PFSK-1 (cell line): ENCODE results near the gene MYCN.

Source experiments
- FOXP2 ChIP-seq: optimal IDR thresholded peaks from 2 replicates; pipeline ENCODE3; 2011; ENCODE audit warnings: borderline replicate concordance, control low read depth, inconsistent platforms; ENCODE audit not compliant: insufficient read depth; ENCODE audit errors: extremely low read length, extremely low read depth
- POLR2AphosphoS5 ChIP-seq: IDR thresholded peaks from 2 replicates; pipeline ENCODE4 v1.6.1; 2012; ENCODE audit warnings: low read depth, mild to moderate bottlenecking, control low read depth, low read length, moderate library complexity
- SIN3A ChIP-seq: IDR thresholded peaks from 2 replicates; pipeline ENCODE4 v1.6.1; 2012; ENCODE audit warnings: mild to moderate bottlenecking, low read length, moderate library complexity, borderline replicate concordance; ENCODE audit not compliant: insufficient read depth
- TAF1 ChIP-seq: IDR thresholded peaks from 2 replicates; pipeline ENCODE4 v1.6.1; 2012; ENCODE audit warnings: low read length, control low read depth, borderline replicate concordance; ENCODE audit not compliant: insufficient read depth
- TF ChIP-seq, protein P1 (sequence below), 2 experiments: IDR thresholded peaks; 2 replicates each; pipeline versions ENCODE4 v1.6.1 to v1.8.0; 2011 to 2012; ENCODE audit warnings: low read depth in 2 of 2, low read length in 2 of 2, control low read depth in 1 of 2, inconsistent platforms in 1 of 2, mild to moderate bottlenecking in 1 of 2, moderate library complexity in 1 of 2; ENCODE audit not compliant: insufficient read depth in 1 of 2

The MYCN gene

DNA sequence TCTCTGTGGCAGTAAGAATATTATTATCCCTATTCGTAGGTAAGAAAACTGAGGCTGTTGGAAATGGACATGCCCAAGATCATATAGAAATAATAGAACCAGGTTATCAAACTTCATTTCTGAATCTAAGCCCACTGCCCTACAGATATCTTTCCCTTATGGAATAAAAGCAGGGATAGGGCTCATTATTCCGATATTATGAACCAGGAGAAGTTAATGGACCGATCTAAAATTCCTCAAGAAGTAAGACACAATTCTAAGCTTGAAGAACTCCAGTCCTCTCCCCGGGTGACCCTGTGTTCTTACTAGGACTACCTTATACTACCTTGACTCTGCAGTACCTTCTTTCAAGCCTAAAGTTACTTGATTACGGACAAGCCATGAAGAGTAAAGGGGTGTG is 8.4 kb upstream of the MYCN start:
- TF ChIP-seq TAF1 (no peak), SIN3A (no peak), FOXP2 (no peak), POLR2AphosphoS5 (no peak)
- TF ChIP-seq, protein P1, sequence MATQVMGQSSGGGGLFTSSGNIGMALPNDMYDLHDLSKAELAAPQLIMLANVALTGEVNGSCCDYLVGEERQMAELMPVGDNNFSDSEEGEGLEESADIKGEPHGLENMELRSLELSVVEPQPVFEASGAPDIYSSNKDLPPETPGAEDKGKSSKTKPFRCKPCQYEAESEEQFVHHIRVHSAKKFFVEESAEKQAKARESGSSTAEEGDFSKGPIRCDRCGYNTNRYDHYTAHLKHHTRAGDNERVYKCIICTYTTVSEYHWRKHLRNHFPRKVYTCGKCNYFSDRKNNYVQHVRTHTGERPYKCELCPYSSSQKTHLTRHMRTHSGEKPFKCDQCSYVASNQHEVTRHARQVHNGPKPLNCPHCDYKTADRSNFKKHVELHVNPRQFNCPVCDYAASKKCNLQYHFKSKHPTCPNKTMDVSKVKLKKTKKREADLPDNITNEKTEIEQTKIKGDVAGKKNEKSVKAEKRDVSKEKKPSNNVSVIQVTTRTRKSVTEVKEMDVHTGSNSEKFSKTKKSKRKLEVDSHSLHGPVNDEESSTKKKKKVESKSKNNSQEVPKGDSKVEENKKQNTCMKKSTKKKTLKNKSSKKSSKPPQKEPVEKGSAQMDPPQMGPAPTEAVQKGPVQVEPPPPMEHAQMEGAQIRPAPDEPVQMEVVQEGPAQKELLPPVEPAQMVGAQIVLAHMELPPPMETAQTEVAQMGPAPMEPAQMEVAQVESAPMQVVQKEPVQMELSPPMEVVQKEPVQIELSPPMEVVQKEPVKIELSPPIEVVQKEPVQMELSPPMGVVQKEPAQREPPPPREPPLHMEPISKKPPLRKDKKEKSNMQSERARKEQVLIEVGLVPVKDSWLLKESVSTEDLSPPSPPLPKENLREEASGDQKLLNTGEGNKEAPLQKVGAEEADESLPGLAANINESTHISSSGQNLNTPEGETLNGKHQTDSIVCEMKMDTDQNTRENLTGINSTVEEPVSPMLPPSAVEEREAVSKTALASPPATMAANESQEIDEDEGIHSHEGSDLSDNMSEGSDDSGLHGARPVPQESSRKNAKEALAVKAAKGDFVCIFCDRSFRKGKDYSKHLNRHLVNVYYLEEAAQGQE (IDR thresholded peaks at IDR 0.05; ENCODE audit: insufficient read depth in 1 of 2, low read depth in 2 of 2, low read length in 2 of 2) = no peak

DNA sequence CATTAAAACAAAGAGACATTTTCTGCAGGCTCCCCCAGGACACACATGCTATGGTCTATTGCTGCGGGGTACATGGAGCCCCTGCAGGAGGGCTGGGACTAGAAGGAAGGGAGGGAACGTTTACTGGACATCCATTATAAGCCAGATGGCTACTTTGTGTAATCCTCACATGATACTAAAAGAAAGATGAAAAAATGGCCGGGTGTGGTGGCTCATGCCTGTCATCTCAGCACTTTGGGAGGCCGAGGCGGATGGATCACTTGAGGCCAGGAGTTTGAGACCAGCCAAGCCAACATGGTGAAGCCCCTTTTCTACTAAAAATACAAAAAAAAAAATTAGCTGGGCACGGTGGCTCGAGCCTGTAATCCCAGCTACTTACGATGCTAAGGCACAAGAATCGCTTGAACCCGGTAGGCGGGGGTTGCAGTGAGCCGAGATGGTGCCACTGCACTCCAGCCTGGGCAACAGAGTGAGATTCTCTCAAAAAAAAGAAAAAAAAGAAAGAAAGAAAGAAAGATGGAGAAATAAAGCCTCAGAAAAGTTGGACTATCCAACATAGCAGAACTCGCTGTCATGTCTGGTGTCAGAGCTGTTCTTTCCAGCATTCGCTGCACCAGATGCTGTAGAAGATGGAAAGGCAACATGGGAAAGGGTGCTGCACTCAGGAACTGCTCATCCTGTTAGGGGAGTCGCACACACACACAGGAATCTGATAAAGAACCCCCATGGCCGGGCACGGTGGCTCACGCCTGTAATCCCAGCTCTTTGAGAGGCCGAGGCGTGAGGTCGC is 7.8 kb upstream of the MYCN start:
- TF ChIP-seq POLR2AphosphoS5 = no peak
- TF ChIP-seq SIN3A = no peak
- TF ChIP-seq FOXP2 = no peak
- TF ChIP-seq TAF1 = no peak
- TF ChIP-seq, protein P1 (IDR thresholded peaks at IDR 0.05; ENCODE audit: insufficient read depth in 1 of 2, low read depth in 2 of 2, low read length in 2 of 2) = no peak

DNA sequence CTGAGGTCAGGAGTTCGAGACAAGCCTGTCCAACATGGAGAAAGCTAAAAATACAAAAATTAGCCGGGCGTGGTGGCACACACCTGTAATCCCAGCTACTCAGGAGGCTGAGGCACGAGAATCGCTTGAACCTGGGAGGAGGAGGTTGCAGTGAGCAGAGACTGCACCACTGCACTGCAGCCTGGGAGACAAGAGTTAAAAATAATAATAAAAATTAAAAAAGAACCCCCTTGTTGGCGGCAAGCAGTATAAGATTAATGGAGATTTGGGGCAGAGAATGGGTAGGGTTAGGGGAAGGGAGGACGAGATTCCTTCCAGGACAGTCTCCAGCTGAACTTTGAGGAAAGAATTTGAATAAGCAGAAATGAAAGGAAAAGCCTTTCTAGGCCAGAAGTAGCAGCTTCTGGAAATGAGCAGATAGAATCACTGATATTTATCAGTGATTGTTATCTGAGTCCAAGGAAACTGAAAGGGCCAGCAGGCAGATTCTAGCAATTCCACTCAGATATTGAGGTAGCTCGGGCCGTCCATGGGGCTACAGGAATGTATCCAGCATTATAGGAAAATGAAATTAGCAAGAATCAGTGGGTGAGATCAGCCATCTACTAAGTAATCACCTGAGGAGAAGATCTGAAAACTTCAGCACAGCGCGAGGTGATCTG is 7.0 kb upstream of the MYCN start:
- TF ChIP-seq POLR2AphosphoS5 (no peak), SIN3A (no peak)

DNA sequence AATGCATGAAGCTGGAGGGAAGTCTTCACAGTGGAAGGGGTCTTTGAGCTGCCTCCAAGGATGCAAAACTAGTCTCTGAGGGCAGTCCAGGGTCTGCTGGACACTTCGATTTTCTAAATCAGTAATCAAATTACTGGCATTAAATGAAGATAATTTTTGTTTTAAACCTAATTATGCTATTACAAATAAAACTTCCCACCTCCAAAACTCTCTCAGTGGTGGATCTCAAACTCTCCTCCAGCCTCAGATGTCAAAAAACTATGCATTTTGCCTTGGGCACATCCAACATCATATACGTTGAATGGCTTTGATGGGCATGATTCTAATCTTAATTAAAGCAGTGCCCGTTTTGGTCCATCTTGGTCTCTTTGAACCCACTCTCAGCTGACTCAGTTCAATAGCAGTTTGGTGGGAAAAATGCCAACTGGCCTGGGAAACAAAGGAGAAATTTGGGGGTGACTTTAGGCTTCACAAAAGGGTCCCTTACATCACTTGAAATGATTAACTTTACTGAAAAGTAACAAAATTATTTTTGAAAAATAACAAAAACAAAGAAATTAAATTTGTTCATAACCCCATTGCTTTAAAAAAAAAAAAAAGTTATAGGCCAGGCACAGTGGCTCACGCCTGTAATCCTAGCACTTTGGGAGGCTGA is 5.9 kb upstream of the MYCN start:
- TF ChIP-seq POLR2AphosphoS5 (no peak), TAF1 (no peak), SIN3A (no peak), FOXP2 (no peak)
- TF ChIP-seq, protein P1 (IDR thresholded peaks at IDR 0.05; ENCODE audit: insufficient read depth in 1 of 2, low read depth in 2 of 2, low read length in 2 of 2) = no peak

DNA sequence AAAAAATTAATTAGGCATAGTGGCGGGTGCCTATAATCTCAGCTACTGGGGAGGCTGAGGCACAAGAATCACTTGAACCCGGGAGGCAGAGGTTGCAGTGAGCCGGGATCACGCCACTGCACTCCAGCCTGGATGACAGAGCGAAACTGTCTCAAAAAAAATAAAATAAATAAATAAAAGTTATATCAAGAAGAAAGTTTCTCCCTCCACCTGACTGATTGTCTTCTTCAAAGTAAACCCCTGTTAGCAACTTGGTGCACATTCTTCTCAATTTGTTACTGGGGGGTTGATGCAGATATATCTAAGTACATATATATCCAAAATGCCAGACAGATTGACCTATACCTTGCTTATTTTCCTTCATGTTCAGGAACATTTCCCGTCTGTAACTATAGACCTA is 5.2 kb upstream of the MYCN start:
- no peak for TF ChIP-seq FOXP2

DNA sequence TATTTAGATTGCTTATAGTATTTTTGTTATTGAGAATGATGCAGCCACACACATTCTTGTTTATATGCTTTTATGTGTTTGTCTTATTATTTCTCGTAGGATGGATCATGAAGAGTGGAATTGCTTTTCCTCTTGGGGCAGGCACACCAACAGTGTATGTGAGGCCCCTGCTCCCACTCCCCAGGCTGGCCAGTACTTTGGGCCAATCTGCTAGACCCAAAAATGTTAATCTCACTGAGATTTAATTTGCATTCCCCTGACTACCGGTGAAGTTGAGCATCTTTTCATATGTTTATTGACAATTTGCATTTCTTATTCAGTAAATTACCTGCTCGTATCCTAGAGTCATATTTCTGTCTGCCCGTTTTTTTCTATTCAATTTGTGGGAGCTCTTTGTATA is 4.7 kb upstream of the MYCN start:
- TF ChIP-seq FOXP2 (no peak), TAF1 (no peak), POLR2AphosphoS5 (no peak)
- TF ChIP-seq, protein P1 (IDR thresholded peaks at IDR 0.05; ENCODE audit: insufficient read depth in 1 of 2, low read depth in 2 of 2, low read length in 2 of 2) = no peak
